NCI-H2227 (cell line): ENCODE measurements around the gene ZNF394.

Experiments used
- DNase-seq: peaks from one replicate; lab custom pipeline; 2025; ENCODE audit not compliant: unreplicated experiment; lab: John Stamatoyannopoulos, UW

ZNF394 gene

DNA sequence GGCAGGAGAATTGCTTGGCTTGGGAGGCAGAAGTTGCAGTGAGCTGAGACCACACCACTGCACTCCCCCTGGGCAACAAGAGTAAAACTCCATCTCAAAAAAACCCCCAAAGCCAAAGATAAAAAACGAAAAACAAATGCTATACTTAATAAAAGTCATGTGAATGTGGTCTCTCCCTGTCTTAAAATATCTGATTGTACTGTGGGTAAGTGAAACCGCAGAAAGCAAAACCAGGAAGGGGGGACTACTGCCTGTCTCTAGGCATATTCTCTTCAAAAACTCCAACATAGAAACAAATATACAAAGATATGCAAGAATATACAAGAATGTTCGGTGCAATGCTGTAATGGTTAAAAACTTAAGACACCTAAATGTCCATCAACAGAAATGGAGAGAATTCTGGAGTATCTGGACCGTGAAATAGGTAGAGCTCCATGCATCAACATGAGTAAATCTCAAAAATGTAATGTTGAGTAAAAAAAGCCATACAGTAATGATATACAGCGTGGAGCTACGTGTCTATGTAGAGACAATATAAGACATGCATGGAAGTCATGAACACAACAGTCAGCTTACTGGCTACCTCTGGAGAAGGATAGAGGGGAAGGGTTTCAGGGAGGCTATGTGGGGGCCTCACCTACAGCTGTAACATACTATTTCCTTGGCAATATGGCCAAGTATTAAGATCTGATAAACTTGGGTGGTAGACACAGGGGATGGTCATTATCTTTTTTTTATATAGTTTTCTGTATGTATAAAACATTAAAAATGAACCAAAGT lies 2.1 kb downstream of the ZNF394 start:
- DNase-seq = no peak

DNA sequence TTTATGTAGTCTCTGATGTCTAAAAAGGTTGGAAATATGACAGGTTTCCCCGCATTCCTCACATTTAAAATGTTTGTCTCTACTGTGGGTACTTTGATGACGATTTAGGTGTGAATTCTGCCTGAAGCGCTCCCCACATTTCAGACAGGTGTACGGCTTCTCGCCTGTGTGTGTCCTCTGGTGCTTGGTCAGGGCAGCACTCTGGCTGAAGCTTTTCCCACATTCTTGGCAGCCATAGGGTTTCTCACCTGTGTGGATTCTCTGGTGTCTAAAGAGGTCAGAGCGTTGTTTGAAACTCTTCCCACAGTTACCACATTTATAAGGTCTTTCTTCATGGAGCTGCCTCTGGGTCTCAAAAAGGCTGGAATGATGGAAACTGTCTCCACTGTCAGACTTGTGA lies 6.3 kb downstream of the ZNF394 start:
- DNase-seq = no peak

DNA sequence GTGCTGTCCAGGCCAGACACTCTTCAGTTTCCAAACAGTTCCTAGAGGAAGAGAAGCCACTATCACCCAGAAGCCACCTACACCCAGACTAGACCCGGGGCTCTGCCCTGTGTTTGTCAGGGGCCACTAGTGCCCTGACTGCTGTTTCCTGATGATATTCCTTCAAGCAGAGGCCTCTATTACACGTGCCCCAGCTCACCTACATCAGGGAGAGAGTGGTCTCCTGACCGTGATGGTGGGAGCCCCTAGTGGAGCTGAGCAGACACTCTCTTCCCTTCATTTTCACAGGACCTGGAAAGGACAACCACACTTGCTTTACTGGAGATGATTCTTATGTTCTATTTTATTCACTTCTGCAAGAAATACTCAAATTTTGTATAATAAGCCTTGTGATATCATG lies 9.2 kb downstream of the ZNF394 start:
- DNase-seq = no peak

DNA sequence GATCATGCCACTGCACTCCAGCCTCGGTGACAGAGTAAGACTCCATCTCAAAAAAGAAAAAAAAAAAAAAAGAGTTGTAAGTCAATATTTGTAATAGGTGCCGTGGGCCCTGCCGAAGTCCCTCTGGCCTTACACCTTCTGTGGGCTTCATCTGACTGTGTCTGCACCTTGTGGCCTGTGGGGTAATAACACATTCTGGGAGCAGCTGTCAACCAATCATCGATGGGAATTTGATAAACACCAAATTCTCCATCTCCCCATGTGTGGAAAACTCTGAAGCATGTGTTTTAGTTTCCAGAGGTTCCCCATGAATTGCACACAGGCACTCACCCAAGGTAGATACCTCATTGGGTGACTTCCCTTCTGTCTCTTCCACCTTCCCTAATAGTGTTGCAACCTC lies 10.8 kb downstream of the ZNF394 start:
- no peak for DNase-seq

DNA sequence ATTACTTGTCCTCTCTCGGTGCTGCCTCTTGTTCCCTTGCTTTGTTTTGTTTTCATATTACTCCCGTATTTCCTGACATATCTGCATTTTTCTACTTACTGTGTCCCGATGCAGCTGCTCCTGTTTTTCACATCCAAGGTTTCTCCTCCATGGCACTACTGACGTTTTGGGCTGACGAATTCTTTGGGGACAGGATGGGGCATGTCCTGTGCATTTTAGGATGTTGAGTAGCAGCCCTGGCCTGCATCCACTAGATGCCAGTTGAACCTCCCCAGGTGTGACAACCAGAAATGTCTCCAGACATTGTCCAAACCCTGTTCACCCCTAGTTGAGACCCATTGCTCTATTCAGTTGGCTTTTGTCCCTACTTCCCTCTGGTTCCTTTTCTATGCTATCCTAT lies 15.0 kb downstream of the ZNF394 start:
- DNase-seq = no peak

DNA sequence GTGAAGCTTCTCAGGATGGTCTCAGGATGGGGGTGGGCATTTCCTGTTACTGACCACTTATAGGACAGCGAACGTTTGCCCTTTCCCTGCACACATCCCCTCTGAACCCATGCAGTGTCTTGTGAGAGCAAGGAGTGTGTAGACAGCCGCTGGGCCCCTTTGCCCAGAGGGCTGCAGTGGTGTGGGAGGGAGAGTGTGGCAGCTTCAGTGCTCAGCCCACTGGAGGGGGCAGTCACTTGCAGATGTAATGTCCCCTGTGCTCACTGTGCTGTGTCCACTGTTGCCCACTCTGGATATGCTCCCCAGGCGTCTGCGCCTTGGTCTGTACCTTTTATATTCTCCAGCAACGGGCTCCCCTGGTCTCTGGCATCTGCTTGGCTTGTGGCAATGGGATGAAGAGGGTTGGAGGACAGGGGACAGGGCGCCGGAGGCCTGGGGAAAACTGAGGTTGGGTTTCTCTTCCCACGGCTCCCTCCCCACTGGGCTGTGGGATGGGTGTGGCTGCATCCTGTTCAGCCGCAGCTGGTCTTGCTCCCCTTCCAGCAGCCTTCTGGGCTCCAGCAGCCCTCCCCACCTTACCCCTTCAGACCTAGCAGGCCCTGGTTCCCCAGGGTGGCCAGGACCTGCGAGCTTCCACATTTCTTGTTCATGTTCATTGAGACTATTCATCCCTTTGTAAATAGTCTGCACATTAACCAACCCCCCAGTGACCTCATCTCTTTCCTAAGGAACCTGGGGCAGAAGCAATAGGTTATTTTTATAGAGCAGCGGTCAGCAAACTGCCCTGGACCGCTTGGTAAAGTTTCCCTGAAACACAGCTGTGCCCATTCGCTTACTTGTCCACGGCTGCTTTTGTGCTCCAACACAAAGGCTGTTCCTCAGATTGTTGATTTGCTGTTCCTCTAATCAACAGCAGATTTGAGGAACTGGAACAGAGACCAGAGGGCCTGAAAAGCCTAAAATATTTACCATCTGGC lies 21.3 kb downstream of the ZNF394 start:
- no peak for DNase-seq

DNA sequence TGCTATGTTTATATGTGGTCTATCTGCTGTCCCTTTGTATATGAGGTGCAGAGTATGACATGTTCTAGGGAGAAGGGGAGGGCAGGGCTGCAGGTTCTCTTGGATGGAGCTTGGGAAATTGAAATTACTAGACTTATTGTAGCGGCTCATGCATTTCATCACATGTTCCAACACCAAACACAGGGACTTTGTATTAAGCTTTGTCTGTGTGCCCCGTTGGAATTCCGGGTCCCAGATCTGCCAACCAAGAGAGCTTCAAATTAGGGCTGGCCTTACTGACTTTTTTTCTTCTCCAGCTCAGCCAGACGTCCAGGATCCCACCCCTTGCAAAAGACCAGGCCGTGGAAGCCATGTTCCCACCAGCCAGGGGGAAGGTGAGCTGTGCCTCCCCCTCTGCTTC lies 24.0 kb downstream of the ZNF394 start:
- no peak for DNase-seq

DNA sequence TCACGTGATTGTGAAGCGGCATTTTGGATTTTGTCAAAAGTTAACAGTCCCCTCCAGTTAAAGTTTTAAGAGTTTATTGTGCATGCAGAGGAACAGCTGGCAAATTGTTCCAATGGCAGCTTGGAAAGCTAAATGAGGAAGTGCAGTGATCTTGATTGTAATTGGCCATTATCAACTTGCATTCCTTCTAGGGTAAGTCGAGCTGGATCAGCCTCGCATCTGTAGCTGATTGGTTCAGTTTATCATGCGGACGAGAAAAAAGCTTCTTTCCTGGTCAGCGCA lies 26.8 kb downstream of the ZNF394 start:
- peak; percentile 64 for DNase-seq

DNA sequence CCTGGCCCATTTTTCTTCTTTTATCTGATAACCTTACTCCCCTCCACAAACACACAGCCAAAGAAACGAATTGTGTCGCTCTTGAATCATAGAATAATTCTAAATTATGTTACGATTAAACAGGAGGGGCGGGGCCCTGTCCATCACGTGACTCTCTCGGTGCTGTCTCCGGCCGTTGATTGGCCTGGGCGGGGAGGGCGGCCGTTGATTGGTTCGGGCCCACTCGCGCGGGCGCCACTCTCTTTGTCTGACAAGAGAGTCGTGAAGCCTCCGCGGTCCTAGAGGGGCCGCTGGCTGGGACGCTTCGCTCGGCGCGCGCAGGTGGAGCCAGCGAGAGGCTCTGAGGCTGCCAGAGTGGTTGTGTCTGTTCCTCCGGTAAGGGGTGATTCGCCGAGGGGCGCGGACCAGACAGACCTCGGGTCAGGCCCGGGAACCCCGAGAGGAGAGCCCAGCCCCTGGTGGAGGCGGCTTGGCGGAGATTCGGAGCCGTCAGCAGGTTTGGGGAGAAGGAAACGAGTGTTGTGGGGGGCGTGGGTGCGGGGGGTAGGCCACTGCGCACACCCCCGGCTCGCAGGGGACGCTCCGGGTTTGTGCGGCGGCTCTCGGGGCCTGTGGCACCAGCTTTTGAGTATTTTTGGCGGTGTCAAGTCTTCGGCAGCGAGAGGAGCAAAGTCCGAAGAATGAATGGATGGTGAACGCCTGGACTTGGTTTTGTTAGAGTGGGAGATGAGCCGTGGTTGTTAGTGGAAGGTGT lies 27.3 kb downstream of the ZNF394 start, which contains the start of gene ZNF789:
TSS of gene ZNF789 (plus strand) at position 330 of the 754 bp plus-strand sequence. CDS start 3,567 bp downstream, outside the sequence.
- peak; percentile 99 for DNase-seq

DNA sequence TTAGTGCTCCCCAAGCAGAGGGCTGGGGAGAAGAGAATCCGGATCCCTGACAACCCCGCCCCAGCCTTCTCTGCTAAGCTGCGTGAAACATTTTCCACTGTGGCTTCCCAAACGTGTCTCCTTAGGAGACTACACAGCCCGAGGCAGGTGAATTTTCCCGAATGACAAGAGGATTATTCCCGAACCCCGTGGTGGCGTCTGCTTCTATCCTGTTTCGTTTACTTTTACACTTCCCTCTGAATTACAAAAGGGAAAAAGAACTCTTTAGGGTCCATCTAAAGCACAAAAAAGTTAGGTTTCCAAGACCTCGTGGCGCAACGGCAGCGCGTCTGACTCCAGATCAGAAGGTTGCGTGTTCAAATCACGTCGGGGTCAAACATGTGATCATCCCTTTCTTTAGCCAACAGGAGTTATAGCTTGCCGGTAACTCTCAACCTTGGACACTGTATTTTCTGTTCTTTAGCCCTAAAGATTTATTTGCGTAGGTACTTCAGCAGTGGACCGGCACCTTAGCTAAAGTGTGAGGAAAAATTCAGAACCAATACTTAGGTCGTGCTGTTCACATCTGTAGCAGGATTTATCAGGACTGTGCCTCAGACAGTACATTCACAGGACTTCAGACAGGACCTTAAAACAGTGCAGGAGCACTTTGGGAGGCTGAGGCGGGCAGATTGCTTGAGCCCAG lies 30.6 kb downstream of the ZNF394 start:
- DNase-seq = no peak

DNA sequence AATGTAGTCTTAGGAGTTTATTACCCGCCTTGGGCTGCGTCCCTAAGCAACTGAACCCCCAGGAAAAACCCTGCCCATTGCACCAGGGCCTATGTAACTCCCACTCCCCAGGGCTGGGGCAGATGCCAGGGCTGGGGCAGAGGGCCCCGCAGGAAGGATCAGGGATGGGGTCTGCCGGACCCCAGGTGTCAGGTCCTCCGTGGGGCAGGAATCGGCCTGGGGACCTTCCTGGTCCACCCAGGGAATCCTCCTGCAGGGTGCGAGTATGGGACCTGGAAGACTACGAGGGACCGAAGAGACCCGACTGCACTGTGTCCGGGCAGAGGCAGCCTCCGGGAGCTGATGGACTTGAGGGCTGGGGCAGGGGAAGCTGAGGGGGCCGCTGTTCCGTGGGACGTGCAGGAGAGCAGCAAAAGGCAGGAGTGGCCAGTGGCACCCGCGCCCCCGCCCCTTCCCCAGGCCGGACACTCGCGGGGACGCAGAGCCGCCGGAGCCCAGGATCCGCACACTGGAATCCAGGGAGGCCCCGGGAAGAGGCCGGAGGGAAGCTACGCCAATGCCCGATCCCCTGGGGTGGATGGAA lies 31.7 kb downstream of the ZNF394 start:
- DNase-seq = no peak

DNA sequence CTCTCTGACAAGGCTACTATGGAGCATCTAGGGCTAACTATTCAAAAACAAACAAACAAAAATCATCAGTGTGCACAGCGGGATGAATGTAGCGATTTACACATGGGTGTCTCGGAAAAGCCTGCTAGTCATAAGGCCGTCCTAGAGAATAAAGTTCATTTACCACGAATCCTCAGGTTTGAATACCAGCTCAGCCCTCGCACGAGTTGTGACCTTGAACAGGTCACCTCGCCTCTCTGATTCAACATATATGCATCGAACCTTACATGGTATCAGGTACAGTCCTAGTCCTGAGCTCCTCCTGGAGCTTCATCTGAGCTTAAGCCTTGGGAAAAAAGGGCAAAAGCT lies 34.7 kb downstream of the ZNF394 start:
- no peak for DNase-seq

DNA sequence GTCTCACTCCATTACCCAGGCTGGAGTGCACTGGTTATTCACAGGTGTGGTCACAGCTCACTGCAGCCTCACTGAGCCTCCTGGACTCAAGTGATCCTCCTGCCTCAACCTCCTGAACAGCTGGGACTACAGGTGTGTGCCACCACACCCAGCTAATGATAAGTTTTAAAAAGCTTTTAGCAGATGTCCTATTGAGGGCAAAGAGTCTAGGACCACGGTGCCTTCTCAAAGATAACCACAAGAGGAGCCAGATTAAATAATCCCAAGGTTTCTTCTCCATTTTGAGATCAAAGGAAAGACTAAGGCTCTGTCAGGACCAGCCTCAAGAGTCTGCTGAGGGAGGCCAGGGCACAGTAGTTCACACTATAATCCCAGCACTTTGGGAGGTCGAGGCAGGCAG lies 38.9 kb downstream of the ZNF394 start:
- no peak for DNase-seq

DNA sequence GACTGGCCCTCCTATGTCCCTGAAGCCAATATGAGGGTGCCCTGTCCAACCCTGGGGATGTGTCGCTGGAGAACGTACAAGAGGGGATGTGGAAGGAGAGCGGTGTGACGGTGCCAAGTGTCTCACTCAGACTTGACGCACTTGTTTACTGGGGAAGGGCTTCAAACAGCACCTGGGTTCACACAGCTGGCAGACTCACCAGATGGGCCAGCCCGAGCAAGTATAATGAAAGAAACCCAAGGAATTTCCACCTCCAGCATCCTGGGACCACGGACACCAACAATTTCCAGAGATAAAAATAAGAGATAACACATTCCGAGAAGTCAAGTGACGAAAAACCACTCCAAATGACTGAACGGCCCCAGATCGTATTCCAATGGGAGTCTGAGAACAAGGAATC lies 39.4 kb downstream of the ZNF394 start:
- no peak for DNase-seq

DNA sequence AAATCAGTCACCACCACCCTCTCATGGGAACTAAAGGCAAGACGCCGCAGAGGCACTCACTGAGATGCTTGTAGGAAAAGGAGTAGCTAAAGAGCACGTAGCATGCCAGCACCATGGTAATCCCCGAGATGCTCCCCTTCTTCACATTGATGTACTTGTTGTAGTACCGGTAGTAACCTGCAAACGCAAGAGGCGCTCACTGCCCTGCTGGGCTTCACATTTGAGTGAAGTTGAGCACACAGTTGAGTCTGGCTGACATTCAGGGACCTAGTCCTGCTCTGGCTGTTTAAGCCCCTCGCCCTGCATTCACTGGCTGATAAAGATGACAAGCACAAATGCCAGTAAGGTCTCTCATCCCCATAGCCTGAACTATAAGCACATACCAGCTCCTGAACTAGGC lies 41.0 kb downstream of the ZNF394 start:
- peak; percentile 14 for DNase-seq

DNA sequence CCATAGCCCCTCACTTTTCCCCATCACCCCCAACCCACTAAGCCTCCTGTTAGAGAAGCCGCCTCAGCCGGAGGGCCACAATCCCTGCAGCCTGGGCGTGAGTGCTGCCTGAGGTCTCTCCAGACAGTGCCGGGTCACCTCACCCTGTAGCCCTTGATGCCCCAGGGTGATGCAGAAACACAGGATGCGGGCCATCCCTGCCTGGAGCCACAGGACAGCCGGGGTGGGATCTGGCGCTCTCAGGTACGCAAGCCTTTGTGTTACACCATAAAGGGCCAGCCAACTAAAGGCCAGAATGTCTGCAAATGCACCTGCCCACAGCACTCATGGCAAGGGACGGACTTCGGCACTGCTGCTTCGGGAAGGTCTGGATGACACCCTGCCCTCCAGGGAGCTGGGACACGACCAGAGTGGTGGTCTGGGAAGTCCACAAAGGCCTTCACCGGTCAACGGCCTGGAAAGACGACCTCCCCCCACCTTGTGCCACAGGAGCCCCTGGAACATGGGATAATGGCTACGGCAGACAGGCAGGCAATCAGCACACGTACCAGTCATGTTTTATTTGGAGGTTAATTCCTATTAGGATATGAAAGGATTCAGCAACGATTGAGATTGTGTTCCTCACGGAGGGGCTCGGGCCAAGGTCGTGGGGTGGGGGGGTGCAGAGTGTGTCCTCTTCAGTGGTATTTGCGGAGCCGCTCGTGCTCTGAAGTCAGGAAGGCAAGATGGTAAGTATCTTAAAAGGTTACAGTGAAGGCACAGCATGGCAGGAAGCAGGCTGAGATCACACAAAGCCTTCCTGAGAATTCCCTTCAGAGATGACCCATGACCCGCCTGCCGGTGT lies 42.2 kb downstream of the ZNF394 start:
- DNase-seq = no peak

DNA sequence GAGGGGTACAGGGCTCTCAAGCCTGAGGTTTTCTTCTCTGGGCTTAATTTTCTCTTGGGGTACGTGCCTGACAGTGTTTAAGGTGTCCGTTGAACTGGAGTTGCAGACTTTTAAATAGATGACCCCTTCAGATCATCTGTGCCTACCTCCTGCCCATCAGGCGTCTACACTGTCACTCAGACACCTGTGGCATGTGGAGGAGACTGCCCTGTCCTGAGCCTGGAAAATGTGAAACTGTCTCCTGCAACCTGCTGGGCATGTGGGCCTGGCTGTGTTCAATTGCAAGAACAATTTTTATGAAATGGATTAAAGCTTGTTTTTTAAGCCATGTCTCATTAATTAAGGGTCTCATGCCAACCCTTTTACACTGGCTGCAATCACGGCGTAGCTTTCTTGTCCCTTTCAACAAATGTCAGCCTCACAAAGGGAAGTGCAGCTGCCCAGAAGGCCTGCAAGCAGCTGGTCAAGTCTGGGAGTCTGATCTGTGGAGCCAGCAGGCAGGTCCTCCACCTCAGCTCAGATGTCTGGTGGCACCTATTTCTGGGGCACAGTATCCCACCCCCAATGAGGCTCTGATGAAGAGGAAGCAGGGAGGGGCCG lies 42.9 kb downstream of the ZNF394 start:
- no peak for DNase-seq

DNA sequence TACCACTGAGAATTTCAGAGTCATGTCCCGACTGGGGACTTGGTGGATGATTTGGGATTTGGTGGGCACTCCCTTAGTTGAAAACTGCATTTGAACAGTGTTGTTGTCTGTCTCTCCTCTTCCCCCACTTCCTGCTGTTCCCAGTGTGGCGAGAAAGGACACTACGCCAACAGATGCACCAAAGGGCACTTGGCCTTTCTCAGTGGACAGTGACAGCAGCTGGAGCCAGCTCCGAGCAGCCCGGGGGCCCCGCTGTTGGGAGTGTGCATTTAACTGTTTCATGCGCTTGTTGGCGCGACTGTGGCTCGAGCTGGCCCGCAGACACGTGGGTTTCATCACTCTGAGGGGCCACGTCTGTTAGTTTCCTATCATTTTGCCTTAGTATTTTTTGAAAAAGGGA lies 43.8 kb downstream of the ZNF394 start:
- no peak for DNase-seq

DNA sequence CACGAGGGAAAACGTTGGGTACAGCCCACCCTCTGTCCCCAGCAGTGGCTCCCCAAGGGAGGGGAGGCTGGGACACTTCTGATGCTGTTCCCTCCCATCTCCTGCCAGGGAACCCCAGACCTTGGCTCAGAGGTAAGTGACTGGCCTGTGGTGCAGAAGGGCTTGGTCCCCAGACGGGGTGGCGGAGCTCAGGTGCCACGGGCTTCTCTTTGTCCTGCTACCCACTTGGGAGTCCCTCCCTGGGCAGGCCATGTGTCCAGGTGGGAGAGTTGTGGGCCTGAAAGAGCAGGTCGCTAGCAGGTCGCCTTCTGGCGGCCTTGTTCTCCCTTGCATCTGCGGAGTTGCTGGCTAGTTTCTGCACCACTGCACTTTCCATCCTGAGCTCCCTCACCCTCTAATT lies 44.2 kb downstream of the ZNF394 start:
- no peak for DNase-seq
